NCI-H2196 treated with DMSO at 0.1 percent for 48 hours (cell line): ENCODE results near the gene ROBO3.

Experiments
- DNase-seq: peaks from one replicate; lab custom pipeline; 2025; ENCODE audit not compliant: unreplicated experiment; lab: John Stamatoyannopoulos, UW

Gene ROBO3

GRCh38 chr11:124891373-124891861, 26.2 kb downstream of the ROBO3 start:
- no peak for DNase-seq

GRCh38 chr11:124892146-124892545, 26.9 kb downstream of the ROBO3 start:
- DNase-seq, result no peak

- DNase-seq, result no peak
Observed at GRCh38 chr11:124892750-124893454, 27.7 kb downstream of the ROBO3 start.

- DNase-seq, result no peak
Observed at GRCh38 chr11:124893781-124894401, 28.7 kb downstream of the ROBO3 start.

GRCh38 chr11:124894606-124895430, 29.6 kb downstream of the ROBO3 start:
- no peak for DNase-seq

GRCh38 chr11:124895471-124895971, 30.3 kb downstream of the ROBO3 start:
- DNase-seq, result no peak

GRCh38 chr11:124896071-124896750, 31.0 kb downstream of the ROBO3 start:
- DNase-seq, result no peak

GRCh38 chr11:124896821-124897391, 31.7 kb downstream of the ROBO3 start:
- no peak for DNase-seq

- no peak for DNase-seq
Observed at GRCh38 chr11:124897674-124898262, 32.5 kb downstream of the ROBO3 start, which contains the start of gene ROBO4. ROBO4 (minus strand) TSS chr11:124897865; CDS start chr11:124897795, 70 bp downstream.

- DNase-seq, result no peak
Observed at GRCh38 chr11:124898263-124898680, 33.0 kb downstream of the ROBO3 start.

GRCh38 chr11:124898711-124899110, 33.5 kb downstream of the ROBO3 start:
- no peak for DNase-seq

GRCh38 chr11:124899383-124900145, 34.3 kb downstream of the ROBO3 start:
- DNase-seq, result no peak

GRCh38 chr11:124900464-124900863, 35.2 kb downstream of the ROBO3 start:
- no peak for DNase-seq

- no peak for DNase-seq
Observed at GRCh38 chr11:124902616-124903015, 37.4 kb downstream of the ROBO3 start.

- DNase-seq, result no peak
Observed at GRCh38 chr11:124915541-124916369, 50.5 kb downstream of the ROBO3 start.

GRCh38 chr11:124916370-124916710, 51.1 kb downstream of the ROBO3 start:
- DNase-seq, result no peak

GRCh38 chr11:124917115-124917637, 51.9 kb downstream of the ROBO3 start:
- no peak for DNase-seq

- DNase-seq, result no peak
Observed at GRCh38 chr11:124918950-124919349, 53.7 kb downstream of the ROBO3 start, which contains the start of gene HEPN1. HEPN1 (plus strand) TSS chr11:124919250.
